Loucy (cell line): ENCODE data around the gene AHDC1.

Source experiments
- EZH2phosphoT487 ChIP-seq: fragments of 200-600 bp; IDR thresholded peaks from 2 replicates; pipeline ENCODE4 v1.6.1; 2018; ENCODE audit warnings: antibody characterized with exemption, mild to moderate bottlenecking, moderate library complexity, borderline replicate concordance
- TF ChIP-seq, protein P1 (sequence below): fragments of 200-600 bp; sonication (generic); conservative IDR thresholded peaks from 2 replicates; pipeline ENCODE4 v1.5.1; 2014; ENCODE audit warnings: mild to moderate bottlenecking, antibody characterized with exemption, low read length

DNA sequence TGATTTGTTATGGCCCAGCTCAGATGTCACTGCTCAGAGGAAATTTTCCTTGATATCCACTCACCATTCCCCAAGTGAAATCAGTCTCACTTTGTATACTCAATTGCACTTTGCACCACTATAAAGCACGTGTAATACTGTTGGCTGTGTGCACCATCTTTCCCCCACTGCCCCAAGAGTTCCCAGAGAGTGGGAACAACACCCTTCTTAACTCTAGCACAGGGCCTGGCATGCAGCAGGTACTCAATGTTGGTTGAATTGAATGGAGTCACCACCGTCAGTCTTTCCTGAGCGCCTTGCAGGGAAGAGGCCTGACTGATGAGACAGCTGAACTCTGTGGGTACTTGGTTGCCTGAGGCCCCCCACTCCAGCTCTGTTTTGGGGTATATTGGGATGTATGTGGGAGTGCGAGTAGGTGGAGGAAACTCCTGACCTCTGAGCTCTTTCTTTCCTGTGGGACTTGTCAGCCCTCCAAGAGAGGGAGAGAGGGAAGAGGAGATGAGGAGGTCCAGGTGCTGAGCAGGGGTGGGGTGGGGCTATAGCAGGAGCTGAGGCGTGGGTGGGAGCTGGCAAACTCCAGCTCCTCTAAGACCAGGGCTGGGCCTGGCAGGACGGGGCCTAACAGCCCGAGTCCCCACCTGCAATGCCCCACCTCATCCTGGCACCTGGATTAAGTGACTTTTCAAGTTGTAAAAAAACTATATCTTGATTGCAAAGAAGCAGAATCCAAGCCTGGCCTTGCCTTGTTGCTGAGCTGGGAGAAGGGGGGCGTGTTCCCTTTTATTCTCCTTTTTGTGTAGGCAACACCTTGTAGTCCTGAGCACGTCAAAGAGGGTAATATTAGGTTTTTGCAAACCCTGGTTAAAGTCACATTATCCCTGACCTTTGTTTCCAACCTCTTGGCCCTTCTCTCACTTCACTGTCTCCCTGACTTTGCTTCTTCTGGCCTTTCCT, 94.5 kb downstream of the AHDC1 start:
- TF ChIP-seq, protein P1, sequence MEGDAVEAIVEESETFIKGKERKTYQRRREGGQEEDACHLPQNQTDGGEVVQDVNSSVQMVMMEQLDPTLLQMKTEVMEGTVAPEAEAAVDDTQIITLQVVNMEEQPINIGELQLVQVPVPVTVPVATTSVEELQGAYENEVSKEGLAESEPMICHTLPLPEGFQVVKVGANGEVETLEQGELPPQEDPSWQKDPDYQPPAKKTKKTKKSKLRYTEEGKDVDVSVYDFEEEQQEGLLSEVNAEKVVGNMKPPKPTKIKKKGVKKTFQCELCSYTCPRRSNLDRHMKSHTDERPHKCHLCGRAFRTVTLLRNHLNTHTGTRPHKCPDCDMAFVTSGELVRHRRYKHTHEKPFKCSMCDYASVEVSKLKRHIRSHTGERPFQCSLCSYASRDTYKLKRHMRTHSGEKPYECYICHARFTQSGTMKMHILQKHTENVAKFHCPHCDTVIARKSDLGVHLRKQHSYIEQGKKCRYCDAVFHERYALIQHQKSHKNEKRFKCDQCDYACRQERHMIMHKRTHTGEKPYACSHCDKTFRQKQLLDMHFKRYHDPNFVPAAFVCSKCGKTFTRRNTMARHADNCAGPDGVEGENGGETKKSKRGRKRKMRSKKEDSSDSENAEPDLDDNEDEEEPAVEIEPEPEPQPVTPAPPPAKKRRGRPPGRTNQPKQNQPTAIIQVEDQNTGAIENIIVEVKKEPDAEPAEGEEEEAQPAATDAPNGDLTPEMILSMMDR: no peak
- TF ChIP-seq EZH2phosphoT487: no peak
